NCI-H2196 treated with DMSO at 0.1 percent for 48 hours (cell line): ENCODE results near the gene HMGN2.

ENCODE experiments used
- DNase-seq: peaks from one replicate; lab custom pipeline; 2025; ENCODE audit not compliant: unreplicated experiment; lab: John Stamatoyannopoulos, UW

HMGN2 gene

DNA sequence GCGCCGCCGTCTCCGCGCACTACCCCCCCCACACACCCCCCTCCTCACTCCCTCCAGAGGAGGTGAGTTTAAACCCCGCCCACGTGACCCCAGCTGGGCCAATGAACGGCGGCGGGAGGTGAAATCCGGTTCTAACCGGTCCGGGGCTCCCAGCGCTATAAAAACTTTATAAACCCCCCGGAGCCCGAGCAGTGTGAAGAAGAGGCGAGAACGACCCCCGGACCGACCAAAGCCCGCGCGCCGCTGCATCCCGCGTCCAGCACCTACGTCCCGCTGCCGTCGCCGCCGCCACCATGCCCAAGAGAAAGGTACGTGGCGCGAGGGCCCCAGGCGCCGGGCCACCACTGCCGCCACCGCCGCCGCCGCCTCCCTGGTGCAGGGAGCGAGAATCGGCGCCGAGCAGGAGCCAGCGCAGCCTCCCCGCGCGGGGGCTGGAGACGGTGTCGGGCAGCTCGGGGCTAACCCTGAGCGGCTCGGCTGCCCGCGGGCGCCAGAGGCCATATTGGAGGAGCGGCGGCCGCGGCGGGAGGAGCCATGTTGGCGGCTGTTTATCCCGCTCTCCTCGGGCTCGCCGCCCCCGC, at the start of gene HMGN2:
Gene HMGN2 (plus strand): TSS at position 121 of the 581 bp plus-strand sequence. CDS start 173 bp downstream, at position 294.
- no peak for DNase-seq

- DNase-seq = no peak
Observed at GRCh38 chr1:26429721-26430120, 42.5 kb upstream of the HMGN2 start.

DNA sequence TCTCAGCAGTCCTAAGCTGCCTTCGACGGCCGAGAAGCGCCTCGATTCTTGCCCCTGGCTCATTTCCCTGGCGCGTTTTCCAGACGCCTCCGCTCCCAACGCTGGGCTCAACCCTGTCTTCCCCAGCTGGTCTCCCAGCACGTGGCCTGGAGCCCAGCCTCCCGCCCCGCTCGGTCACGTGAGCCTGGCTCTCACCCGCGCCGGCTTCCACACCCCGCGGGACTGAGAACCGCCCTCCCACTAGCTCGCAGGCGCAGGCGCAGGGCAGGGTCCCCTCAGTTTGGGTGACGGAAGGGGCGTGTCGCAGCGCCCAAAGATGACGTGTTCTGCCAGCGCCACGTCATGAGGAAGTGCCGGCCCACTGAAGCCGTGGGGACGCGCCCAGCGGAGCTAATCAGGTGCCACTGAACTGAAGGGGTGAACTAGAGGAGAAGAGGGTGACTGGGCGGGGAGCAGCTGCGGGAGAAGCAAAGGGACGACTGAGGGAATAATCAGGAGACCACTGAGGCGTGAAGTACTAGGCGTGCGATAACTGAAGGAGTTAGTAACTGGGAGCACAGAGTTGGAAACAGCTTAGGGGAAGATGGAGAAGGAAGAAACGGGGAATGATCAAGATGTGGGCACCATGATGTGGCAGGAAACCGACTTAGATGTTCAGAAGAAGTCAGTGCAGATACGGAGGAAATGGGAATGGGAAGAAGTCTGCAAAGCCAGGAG, 40.1 kb upstream of the HMGN2 start, which contains the start of gene DHDDS:
Gene DHDDS (plus strand): TSS at position 343 of the 717 bp plus-strand sequence. CDS start 625 bp downstream, outside the sequence.
- DNase-seq = peak; percentile 98

GRCh38 chr1:26432793-26433192, 39.4 kb upstream of the HMGN2 start:
- DNase-seq = no peak

DNA sequence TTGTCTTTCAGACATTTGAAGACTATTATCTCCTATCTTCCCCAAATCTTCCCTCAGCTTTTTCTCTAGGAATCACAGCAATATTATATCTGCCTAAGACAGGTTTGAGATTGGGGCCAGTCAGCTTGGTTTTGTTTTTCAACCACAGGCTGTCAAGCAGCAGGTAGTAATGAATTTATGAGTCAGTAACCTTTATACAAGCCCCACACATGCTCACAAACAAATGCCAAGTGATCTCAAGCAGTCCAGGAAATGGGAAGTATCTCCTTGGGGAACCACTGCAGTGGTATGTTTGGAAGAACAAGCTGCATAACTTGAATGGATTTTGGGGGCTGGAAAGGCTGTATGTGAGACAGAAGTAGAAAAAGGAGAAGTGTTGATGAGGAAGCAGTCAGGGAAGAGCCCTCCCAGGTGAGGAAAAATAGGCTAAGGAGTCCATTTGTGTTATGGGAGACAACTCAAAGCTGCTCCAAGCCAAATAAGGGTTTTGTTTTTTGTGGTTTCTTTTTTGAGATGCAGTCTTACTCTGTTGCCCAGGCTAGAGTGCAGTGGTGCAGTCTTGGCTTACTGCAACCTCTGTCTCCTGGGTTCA, 38.0 kb upstream of the HMGN2 start:
- DNase-seq = no peak

- no peak for DNase-seq
Observed at GRCh38 chr1:26438041-26438440, 34.2 kb upstream of the HMGN2 start.

- no peak for DNase-seq
Observed at GRCh38 chr1:26440259-26440658, 32.0 kb upstream of the HMGN2 start.

- no peak for DNase-seq
Observed at GRCh38 chr1:26449868-26450267, 22.4 kb upstream of the HMGN2 start.

DNA sequence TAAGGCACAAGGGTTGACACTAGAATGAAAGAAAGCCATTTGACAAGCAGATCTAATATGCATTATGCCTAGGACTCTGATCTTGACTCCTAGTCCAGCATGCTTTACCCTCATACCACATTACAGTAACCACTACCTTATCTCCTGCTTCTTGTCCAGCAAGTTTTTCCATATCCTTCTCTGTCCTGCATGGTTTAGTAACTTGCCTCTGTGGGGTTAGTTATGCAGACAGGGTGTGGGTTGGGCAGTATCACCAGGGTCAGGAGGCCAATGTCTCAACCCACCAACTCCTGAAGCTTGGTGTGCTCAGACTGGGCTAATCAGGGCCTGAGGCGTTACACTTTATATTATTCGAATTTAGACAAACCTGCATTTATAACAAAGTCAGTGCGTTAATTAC, 21.3 kb upstream of the HMGN2 start:
- no peak for DNase-seq

- DNase-seq = no peak
Observed at GRCh38 chr1:26452459-26453183, 19.6 kb upstream of the HMGN2 start.

DNA sequence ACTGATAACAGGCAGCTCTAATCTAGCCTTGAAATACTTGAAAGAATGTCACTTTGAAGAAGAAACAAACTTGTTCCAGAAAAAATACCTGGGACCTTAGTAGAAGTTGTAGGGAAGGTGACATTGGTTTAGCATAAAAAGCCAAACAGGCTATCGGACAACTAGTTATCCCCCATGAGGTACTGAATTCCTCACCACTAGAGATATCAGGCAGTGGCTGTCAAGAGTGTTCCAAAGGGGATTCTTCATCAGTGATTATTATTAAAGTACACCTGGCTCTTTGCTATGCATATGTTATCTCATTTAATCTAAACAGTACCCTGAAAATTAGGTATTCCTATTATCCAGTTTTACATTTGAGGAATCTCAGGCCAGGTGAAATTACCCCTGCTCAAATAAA, 13.1 kb upstream of the HMGN2 start:
- DNase-seq = no peak

- peak; percentile 82 for DNase-seq
Observed at GRCh38 chr1:26459573-26460031, 12.6 kb upstream of the HMGN2 start.

GRCh38 chr1:26468911-26469310, 3.3 kb upstream of the HMGN2 start:
- no peak for DNase-seq

DNA sequence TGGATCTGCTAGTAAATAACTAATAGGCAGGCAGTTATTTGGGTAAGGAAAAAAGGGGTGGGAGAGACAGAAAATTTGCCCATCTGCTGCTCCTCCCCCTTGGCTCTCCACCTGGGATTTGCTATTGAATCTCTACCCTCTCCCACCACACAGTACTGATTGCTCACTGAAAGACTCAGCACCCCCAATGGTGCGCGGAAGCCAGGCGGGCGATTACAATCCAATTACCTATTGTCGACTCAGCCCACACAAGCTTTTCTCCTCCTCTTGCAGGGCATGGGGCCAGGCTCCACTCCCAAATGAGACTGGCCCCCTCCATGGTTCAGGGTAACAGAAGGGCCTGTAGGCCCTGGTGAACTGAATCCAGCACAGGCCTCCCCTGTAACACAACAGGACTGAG, 2.7 kb upstream of the HMGN2 start:
- DNase-seq = no peak

GRCh38 chr1:26470878-26471497, 1.3 kb upstream of the HMGN2 start:
- no peak for DNase-seq

DNA sequence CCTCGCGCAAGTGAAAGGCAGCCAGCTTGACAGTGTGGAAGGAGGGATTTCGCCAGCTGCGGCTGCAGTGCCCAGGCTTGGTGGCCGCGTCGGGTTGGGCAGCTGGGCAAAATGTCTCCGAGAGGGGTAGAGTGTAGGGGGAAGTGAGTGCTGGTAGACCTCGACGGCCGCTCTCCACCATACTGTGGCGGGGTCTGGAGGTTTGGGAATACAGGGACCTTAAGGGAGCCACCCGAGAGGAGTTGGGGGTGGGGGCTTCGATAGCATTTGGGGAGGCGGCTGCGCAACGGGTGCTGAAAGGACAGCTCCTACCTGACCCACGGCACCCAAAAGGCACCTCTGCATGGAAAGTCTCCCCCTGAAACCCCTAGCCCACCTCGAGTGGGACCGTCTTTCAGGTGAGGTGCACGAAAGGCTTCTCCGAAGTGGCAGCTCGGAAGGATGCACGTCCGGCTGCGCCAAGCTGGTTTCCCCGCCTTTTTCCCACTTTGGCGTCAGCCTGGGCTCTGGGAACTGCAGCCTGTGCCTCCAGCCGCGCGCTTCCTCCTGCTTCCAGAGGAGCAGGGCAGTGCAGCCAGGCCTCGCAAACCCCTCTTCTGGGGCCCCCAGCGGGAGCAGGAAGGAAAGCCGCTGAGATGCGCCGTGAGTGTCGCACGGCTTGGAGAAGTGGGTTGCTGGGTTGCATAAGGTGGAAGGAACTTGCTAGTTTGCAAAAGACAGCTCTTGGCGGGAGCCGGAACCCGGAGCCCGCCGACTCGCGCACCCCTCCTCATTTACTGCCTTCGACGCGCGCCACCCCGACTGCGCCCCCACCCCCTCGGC, 531 bp upstream of the HMGN2 start:
- peak; percentile 91 for DNase-seq

DNA sequence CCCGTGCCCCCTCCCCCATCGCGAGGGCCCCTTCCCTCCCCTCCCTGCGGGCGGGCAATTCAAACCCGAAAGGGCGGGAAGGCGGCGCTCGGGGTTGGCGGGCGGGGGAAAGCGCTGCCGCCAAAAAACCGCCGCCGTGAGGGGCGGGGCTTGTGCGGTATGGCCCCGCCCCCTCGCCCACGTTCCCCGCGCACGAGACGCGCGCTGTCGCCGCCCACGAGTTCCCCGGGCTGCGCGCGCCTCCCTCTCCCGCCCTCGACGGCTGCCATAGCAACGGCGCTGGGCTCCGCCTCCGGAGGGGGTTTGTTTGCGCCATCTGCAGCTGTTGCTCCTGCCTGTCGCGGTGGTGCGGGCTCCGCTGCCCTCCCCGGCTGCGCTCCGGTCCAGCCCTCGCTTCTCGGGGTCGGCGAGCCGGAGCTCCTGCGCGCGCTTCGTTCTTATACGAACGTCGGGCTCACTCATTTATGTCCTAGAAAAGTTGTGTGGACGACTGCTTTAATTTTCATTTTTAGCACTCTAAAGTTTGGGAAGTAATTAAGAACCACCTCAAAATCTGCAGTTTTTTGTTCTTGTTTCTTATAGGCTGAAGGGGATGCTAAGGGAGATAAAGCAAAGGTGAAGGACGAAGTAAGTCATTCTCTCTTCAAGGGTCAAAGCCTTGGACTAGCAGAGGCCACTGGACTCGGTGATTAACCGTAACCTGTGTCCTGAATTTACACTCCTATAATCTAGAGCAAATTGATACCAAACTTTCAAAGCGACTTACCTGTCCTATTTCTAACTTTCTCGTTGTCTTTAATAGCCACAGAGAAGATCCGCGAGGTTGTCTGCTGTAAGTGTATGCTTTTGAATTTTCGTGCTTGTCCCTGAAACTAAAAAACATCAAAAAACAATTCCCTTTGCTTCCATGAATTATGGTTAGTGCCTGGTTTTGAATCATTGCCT, 933 bp downstream of the HMGN2 start:
- DNase-seq = peak; percentile 89

- DNase-seq = no peak
Observed at GRCh38 chr1:26474818-26475217, 2.6 kb downstream of the HMGN2 start.

DNA sequence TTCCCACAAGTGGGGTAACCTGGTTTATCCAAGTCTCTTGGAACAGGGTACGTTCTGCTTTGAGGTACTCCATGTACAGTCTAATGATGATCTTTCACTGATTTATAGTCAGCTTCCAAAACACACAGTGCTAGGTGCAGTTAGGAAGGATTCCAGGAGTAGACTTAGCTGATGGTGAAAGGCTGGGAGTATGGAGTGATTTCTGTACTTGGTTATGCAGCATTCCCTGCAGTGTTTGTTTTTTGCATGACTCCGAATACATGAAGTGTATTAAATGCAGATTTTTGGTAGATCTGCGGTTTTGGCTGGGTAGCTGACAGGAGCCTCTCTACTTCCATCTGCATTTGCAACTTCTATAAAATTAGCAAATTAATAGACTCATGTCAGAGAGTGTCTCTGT, 3.7 kb downstream of the HMGN2 start:
- DNase-seq = no peak
